Endodermal cell (in vitro differentiated cells): ENCODE measurements around the gene THBS3. TPM values are rescaled to one million over a fixed set of nuclear protein-coding genes. Genes with fewer than 3 reads are reported as not detected.

ENCODE experiments used
- DNase-seq: peaks from one replicate; pipeline ENCODE4 v3.0.0-alpha.2; 2017
- H3K27ac ChIP-seq: 2 replicates; pipeline ENCODE4 v1.5.1; 2013; ENCODE audit warnings: mild to moderate bottlenecking, low read depth, low read length, moderate library complexity
- H3K27me3 ChIP-seq: 2 replicates; pipeline ENCODE4 v1.6.1; 2013; ENCODE audit warnings: mild to moderate bottlenecking, low read length, moderate library complexity; ENCODE audit not compliant: insufficient read depth, control insufficient read depth, poor library complexity, severe bottlenecking
- H3K36me3 ChIP-seq: 2 replicates; pipeline ENCODE4 v1.7.0; 2013; ENCODE audit warnings: mild to moderate bottlenecking, low read length, moderate library complexity; ENCODE audit not compliant: control insufficient read depth, insufficient read depth
- H3K4me1 ChIP-seq: one replicate; pipeline ENCODE4 v1.7.0; 2013; ENCODE audit warnings: low read length; ENCODE audit not compliant: control insufficient read depth, insufficient read depth
- H3K4me3 ChIP-seq: 2 replicates; pipeline ENCODE4 v1.5.1; 2013; ENCODE audit warnings: mild to moderate bottlenecking, low read length, moderate library complexity
- H3K9ac ChIP-seq: 2 replicates; pipeline ENCODE4 v1.6.1; 2013; ENCODE audit warnings: mild to moderate bottlenecking, low read length, moderate library complexity; ENCODE audit not compliant: poor library complexity, severe bottlenecking; ENCODE audit errors: extremely low read depth
- H3K9me3 ChIP-seq: 2 replicates; pipeline ENCODE4 v1.6.1; 2013; ENCODE audit warnings: mild to moderate bottlenecking, low read length, moderate library complexity; ENCODE audit not compliant: control insufficient read depth
- H3K27ac Mint-ChIP-seq: 2 replicates; pipeline ENCODE4 v1.8.0; 2020; ENCODE audit warnings: mixed read lengths
- H3K27me3 Mint-ChIP-seq: 2 replicates; pipeline ENCODE4 v1.8.0; 2021; ENCODE audit warnings: mild to moderate bottlenecking, mixed read lengths; ENCODE audit not compliant: insufficient read depth
- H3K36me3 Mint-ChIP-seq: 2 replicates; pipeline ENCODE4 v1.8.0; 2020; ENCODE audit warnings: low read depth, mixed read lengths
- H3K4me1 Mint-ChIP-seq: 2 replicates; pipeline ENCODE4 v1.8.0; 2020; ENCODE audit warnings: mixed read lengths
- H3K4me3 Mint-ChIP-seq: 2 replicates; pipeline ENCODE4 v1.8.0; 2020; ENCODE audit warnings: mild to moderate bottlenecking, moderate library complexity, mixed read lengths
- H3K9me3 Mint-ChIP-seq: 2 replicates; pipeline ENCODE4 v1.8.0; 2020; ENCODE audit warnings: mild to moderate bottlenecking, mixed read lengths
- CTCF ChIP-seq: fragments of 200-600 bp; sonication (generic); conservative IDR thresholded peaks from 2 replicates; pipeline ENCODE4 v1.5.0; 2021; ENCODE audit warnings: antibody characterized with exemption, mild to moderate bottlenecking
- WGBS, 2 experiments: methylation state at CpG; one replicate each; pipeline versions ENCODE4 v1.1.5 to v1.1.7; 2013; ENCODE audit warnings: missing lambda C conversion rate in 2 of 2, mixed read lengths in 1 of 2; ENCODE audit not compliant: insufficient coverage in 1 of 2, insufficient read length in 1 of 2; 5-methylcytosine and 5-hydroxymethylcytosine counted together
- total RNA-seq, 2 donors: library from RNA; stranded (reverse); fragmentation: NEBNext Ultra II Directional in 1 of 2; extraction: Animal tissue kit (Norgen Biotek cat#: 25700) in 1 of 2; gene quantifications; 2 replicates in 1 of 2; 3 replicates in 1 of 2; pipeline ENCODE4 v1.2.1, GENCODE V29; 2021

Gene THBS3
- total RNA-seq, 2 donors from 2014 or later, result 17.6 to 27.9 TPM

GRCh38 chr1:155210314-155211104, 2.8 kb upstream of the THBS3 start:
- H3K27ac ChIP-seq, result no peak overlapping the region
- H3K36me3 Mint-ChIP-seq, result peaks cover 10% of the 10 kb centered on the region
- no peak for TF ChIP-seq CTCF
- H3K36me3 ChIP-seq, result peaks cover 9% of the 10 kb centered on the region
- H3K9ac ChIP-seq, result no peak overlapping the region
- no peaks in the 10 kb centered on the region for H3K27me3 ChIP-seq
- H3K9me3 Mint-ChIP-seq, result no peaks in the 10 kb centered on the region
- H3K27me3 Mint-ChIP-seq, result no peaks in the 10 kb centered on the region
- peak overlapping the region; percentile 89 for H3K4me3 Mint-ChIP-seq
- no peak overlapping the region for H3K27ac Mint-ChIP-seq
- H3K4me1 Mint-ChIP-seq, result peaks cover 24% of the 10 kb centered on the region
- H3K9me3 ChIP-seq, result no peaks in the 10 kb centered on the region
- 88 to 94% methylated on average over 2 to 4 of the region's 4 CpGs for WGBS, 2 experiments
- peak overlapping the region; percentile 93 for H3K4me3 ChIP-seq
- peaks cover 5% of the 10 kb centered on the region for H3K4me1 ChIP-seq
- DNase-seq, result no peak

- Mint-ChIP-seq H3K27me3 (peaks cover 1% of the 10 kb centered on the region), H3K36me3 (peaks cover 9% of the 10 kb centered on the region), H3K27ac (peak overlapping the region; percentile 95), H3K9me3 (no peaks in the 10 kb centered on the region), H3K4me3 (peak overlapping the region; percentile 89), H3K4me1 (peaks cover 24% of the 10 kb centered on the region)
- no peak for DNase-seq
- peaks cover 9% of the 10 kb centered on the region for H3K36me3 ChIP-seq
- peak overlapping the region; percentile 99 for H3K27ac ChIP-seq
- peaks cover 5% of the 10 kb centered on the region for H3K4me1 ChIP-seq
- peak overlapping the region; percentile 99 for H3K9ac ChIP-seq
- H3K4me3 ChIP-seq, result peak overlapping the region; percentile 93
- 4 to 5% methylated on average over 11 to 13 of the region's 13 CpGs for WGBS, 2 experiments
- TF ChIP-seq CTCF, result no peak
- no peaks in the 10 kb centered on the region for H3K9me3 ChIP-seq
- H3K27me3 ChIP-seq, result no peaks in the 10 kb centered on the region
These were observed 1.6 kb upstream of the THBS3 start for GRCh38 chr1:155209312-155209721.

- Histone ChIP-seq H3K27ac (peak within 1 kb of the TSS; percentile 99), H3K4me3 (peak within 1 kb of the TSS; percentile 93), H3K36me3 (peaks cover 9% of the 10 kb centered on the region), H3K9me3 (no peaks in the 10 kb centered on the region), H3K4me1 (peaks cover 5% of the 10 kb centered on the region), H3K9ac (peak within 1 kb of the TSS; percentile 99), H3K27me3 (no peaks in the 10 kb centered on the region)
- no peak for TF ChIP-seq CTCF
- Mint-ChIP-seq H3K27ac (peak within 1 kb of the TSS; percentile 95), H3K36me3 (peaks cover 9% of the 10 kb centered on the region), H3K9me3 (no peaks in the 10 kb centered on the region), H3K27me3 (peaks cover 1% of the 10 kb centered on the region), H3K4me3 (peak within 1 kb of the TSS; percentile 89), H3K4me1 (peaks cover 24% of the 10 kb centered on the region)
- DNase-seq, result peak; percentile 95
- WGBS, 2 experiments, result 0 to 1% methylated on average over 22 to 64 of the region's 64 CpGs
These were observed 1.0 kb upstream of the THBS3 start, which contains the start of gene MTX1 for GRCh38 chr1:155208541-155209311. MTX1 (plus strand) TSS chr1:155208695; CDS start chr1:155208805, 110 bp downstream.
